ENCODE results near the gene ORM2.

ORM2 gene

GRCh38 chr9:114349713-114350480, 20.2 kb downstream of the ORM2 start:
- H4K91ac ChIP-seq (ENCODE audit: low read length), result peak overlapping the region; percentile 74
- H2BK5ac ChIP-seq (ENCODE audit: low read depth, low read length, poor library complexity, severe bottlenecking), result no peak overlapping the region
- no peak overlapping the region for H3K4me2 ChIP-seq (ENCODE audit: low read length, poor library complexity, severe bottlenecking)
- H3K4ac ChIP-seq (ENCODE audit: low read depth in 1 of 2, low read length in 2 of 2), result no peak overlapping the region
- H2AK5ac ChIP-seq (ENCODE audit: low read length, severe bottlenecking), result peak overlapping the region; percentile 78
- no peaks in the 10 kb centered on the region for H3K27me3 ChIP-seq (ENCODE audit: control insufficient read depth in 1 of 2, insufficient read depth in 1 of 2, low read length in 2 of 2)
- H2AFZ ChIP-seq (ENCODE audit: low read depth, low read length), result no peak overlapping the region
- H3K79me1 ChIP-seq (replicated peaks; ENCODE audit: low read length, poor library complexity, severe bottlenecking), result peaks cover 1% of the 10 kb centered on the region
- H3K14ac ChIP-seq (ENCODE audit: low read length in 2 of 2), result no peak overlapping the region
- no peak for DNase-seq
- H2BK15ac ChIP-seq (ENCODE audit: low read depth, poor library complexity, severe bottlenecking), result no peak overlapping the region
- no peak overlapping the region for H3K4me3 ChIP-seq (ENCODE audit: insufficient read depth in 1 of 2, low read depth in 1 of 2, low read length in 2 of 2)
- no peak overlapping the region for H3K18ac ChIP-seq (ENCODE audit: low read depth in 1 of 2, low read length in 2 of 2)
- peak overlapping the region; percentile 29 to 38 for H2BK12ac ChIP-seq (ENCODE audit: low read length in 2 of 2)
- WGBS, result 96% methylated on average over 10 of the region's 10 CpGs
- H3K23ac ChIP-seq (ENCODE audit: low read length in 2 of 2), result no peak overlapping the region
- H3K27ac ChIP-seq (ENCODE audit: low read length, poor library complexity, severe bottlenecking), result peak overlapping the region; percentile 91
- no peak overlapping the region for H3K9ac ChIP-seq (ENCODE audit: low read length)
- H4K8ac ChIP-seq (ENCODE audit: low read length), result no peak overlapping the region
- H3K9me3 ChIP-seq (ENCODE audit: control insufficient read depth, low read length), result no peaks in the 10 kb centered on the region
- no peak overlapping the region for H2BK120ac ChIP-seq (ENCODE audit: low read depth, low read length)
- peaks cover 43 to 66% of the 10 kb centered on the region in 2 experiments for H3K36me3 ChIP-seq (ENCODE audit: control insufficient read depth in 1 of 2, insufficient read depth in 2 of 2, low read depth in 1 of 2, low read length in 2 of 2)
- H3K4me1 ChIP-seq (ENCODE audit: control insufficient read depth, insufficient read depth, low read depth, low read length), result peaks cover 20% of the 10 kb centered on the region

DNA sequence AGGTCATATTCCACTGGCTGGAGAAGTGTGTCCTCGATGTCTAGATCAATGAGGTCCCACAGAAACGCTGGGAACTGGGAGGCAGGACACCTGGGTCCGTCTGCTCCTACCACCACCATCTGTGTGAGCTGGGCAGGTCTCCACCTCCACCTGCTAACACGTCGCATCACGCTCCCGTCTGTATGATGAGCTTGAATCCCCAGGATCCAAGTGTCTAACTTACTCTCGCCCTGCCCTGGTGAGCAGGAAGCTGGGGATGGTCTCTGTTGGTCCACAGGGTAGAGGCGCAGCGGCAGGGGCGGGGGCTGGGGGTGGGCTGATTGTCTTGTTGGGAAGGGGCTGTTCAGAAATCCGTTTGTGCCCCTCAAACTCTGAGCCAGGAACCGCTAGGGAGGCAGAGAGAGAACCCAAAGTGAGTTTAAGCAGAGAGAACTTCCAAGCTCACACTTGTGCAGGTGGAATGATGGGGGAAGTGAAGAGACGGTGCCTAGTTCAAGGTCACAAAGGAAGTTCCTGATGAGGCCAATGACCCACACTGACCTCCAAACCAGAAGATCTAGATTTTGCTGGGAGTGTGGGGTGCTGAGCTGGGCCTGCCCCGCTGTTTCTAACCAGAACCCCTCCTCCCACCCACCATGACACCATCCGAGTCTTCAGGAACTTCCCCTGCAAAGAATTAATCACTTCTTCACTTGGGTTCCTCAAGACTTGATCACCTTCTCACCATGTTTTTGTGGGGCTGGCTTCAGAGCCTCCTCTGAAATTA, 21.1 kb downstream of the ORM2 start:
- Histone ChIP-seq H2BK120ac (ENCODE audit: low read depth, low read length) (no peak overlapping the region), H2BK5ac (ENCODE audit: low read depth, low read length, poor library complexity, severe bottlenecking) (no peak overlapping the region), H3K79me1 (replicated peaks; ENCODE audit: low read length, poor library complexity, severe bottlenecking) (no peaks in the 10 kb centered on the region), H3K4me3 (ENCODE audit: insufficient read depth in 1 of 2, low read depth in 1 of 2, low read length in 2 of 2) (no peak overlapping the region), H3K23ac (ENCODE audit: low read length in 2 of 2) (no peak overlapping the region), H3K14ac (ENCODE audit: low read length in 2 of 2) (no peak overlapping the region), H4K8ac (ENCODE audit: low read length) (no peak overlapping the region), H2BK15ac (ENCODE audit: low read depth, poor library complexity, severe bottlenecking) (no peak overlapping the region), H3K18ac (ENCODE audit: low read depth in 1 of 2, low read length in 2 of 2) (no peak overlapping the region), H3K27ac (ENCODE audit: low read length, poor library complexity, severe bottlenecking) (no peak overlapping the region), H3K27me3 (ENCODE audit: control insufficient read depth in 1 of 2, insufficient read depth in 1 of 2, low read length in 2 of 2) (no peaks in the 10 kb centered on the region), H4K91ac (ENCODE audit: low read length) (no peak overlapping the region), H2BK12ac (ENCODE audit: low read length in 2 of 2) (peak overlapping the region in 1 of 2 experiments; percentile 49), H3K4me1 (ENCODE audit: control insufficient read depth, insufficient read depth, low read depth, low read length) (peaks cover 20% of the 10 kb centered on the region), H2AK5ac (ENCODE audit: low read length, severe bottlenecking) (no peak overlapping the region), H3K9me3 (ENCODE audit: control insufficient read depth, low read length) (no peaks in the 10 kb centered on the region), H3K9ac (ENCODE audit: low read length) (no peak overlapping the region), H3K4me2 (ENCODE audit: low read length, poor library complexity, severe bottlenecking) (no peak overlapping the region), H2AFZ (ENCODE audit: low read depth, low read length) (no peak overlapping the region), H3K36me3 (ENCODE audit: control insufficient read depth in 1 of 2, insufficient read depth in 2 of 2, low read depth in 1 of 2, low read length in 2 of 2) (peaks cover 40 to 65% of the 10 kb centered on the region in 2 experiments), H3K4ac (ENCODE audit: low read depth in 1 of 2, low read length in 2 of 2) (no peak overlapping the region)
- WGBS, result 96% methylated on average over 13 of the region's 16 CpGs
- DNase-seq, result no peak

DNA sequence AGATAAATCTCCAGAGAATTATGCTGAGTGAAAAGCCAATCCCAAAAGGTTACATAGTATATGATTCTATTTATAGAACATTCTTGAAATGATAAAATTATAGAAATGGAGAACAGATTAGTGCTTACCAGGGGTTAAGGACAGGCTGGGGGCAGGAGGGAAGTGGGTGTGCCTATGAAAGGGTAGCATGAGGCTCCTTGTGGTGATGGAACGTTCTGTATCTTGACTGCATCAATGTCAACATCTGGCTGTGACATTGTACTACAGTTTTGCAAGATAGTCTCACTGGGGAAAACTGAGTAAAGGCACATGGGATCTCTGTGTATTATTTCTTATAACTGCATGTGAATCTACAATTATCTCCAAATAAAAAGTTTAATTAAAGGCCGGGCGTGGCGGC, 22.3 kb downstream of the ORM2 start:
- no peaks in the 10 kb centered on the region for H3K79me1 ChIP-seq (replicated peaks; ENCODE audit: low read length, poor library complexity, severe bottlenecking)

DNA sequence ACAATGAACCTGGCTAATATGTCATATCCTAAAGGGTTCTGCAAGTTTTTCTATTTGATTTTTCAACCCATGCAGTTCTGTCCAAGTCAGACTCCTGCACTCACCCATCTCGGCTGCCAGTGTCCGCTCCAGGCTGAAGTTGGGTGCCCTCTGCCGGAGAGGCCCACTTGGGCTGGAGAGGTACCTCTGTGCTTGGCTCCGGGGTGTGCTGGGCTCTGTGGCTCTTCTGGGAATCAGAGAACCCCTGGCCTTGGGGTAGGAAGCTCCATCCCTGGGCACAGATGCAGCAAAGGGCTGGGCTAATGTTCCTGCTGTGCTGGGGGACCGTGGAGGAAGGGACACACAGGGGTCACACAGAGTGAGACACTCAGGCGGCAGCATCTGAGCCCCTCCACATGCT, 26.2 kb downstream of the ORM2 start:
- Histone ChIP-seq H3K4me1 (ENCODE audit: control insufficient read depth, insufficient read depth, low read depth, low read length) (peaks cover 2% of the 10 kb centered on the region), H3K4ac (ENCODE audit: low read depth in 1 of 2, low read length in 2 of 2) (no peak overlapping the region), H3K14ac (ENCODE audit: low read length in 2 of 2) (no peak overlapping the region), H3K79me1 (replicated peaks; ENCODE audit: low read length, poor library complexity, severe bottlenecking) (no peaks in the 10 kb centered on the region), H4K91ac (ENCODE audit: low read length) (no peak overlapping the region), H2BK120ac (ENCODE audit: low read depth, low read length) (no peak overlapping the region), H2BK12ac (ENCODE audit: low read length in 2 of 2) (no peak overlapping the region), H3K4me3 (ENCODE audit: insufficient read depth in 1 of 2, low read depth in 1 of 2, low read length in 2 of 2) (no peak overlapping the region), H3K36me3 (ENCODE audit: control insufficient read depth in 1 of 2, insufficient read depth in 2 of 2, low read depth in 1 of 2, low read length in 2 of 2) (peaks cover 55 to 74% of the 10 kb centered on the region in 2 experiments), H3K27me3 (ENCODE audit: control insufficient read depth in 1 of 2, insufficient read depth in 1 of 2, low read length in 2 of 2) (no peaks in the 10 kb centered on the region), H2AK5ac (ENCODE audit: low read length, severe bottlenecking) (no peak overlapping the region), H2AFZ (ENCODE audit: low read depth, low read length) (no peak overlapping the region), H2BK5ac (ENCODE audit: low read depth, low read length, poor library complexity, severe bottlenecking) (no peak overlapping the region), H3K27ac (ENCODE audit: low read length, poor library complexity, severe bottlenecking) (no peak overlapping the region), H4K8ac (ENCODE audit: low read length) (no peak overlapping the region), H3K9ac (ENCODE audit: low read length) (no peak overlapping the region), H3K4me2 (ENCODE audit: low read length, poor library complexity, severe bottlenecking) (no peak overlapping the region), H3K18ac (ENCODE audit: low read depth in 1 of 2, low read length in 2 of 2) (no peak overlapping the region), H3K23ac (ENCODE audit: low read length in 2 of 2) (no peak overlapping the region), H2BK15ac (ENCODE audit: low read depth, poor library complexity, severe bottlenecking) (no peak overlapping the region), H3K9me3 (ENCODE audit: control insufficient read depth, low read length) (no peaks in the 10 kb centered on the region)
- 96% methylated on average over 6 of the region's 6 CpGs for WGBS
- no peak for DNase-seq

More for the DNA sequence above, 22.3 kb downstream of the ORM2 start:
- no peak overlapping the region for H4K91ac ChIP-seq (ENCODE audit: low read length)
- no peak overlapping the region for H3K18ac ChIP-seq (ENCODE audit: low read depth in 1 of 2, low read length in 2 of 2)
- H3K27me3 ChIP-seq (ENCODE audit: control insufficient read depth in 1 of 2, insufficient read depth in 1 of 2, low read length in 2 of 2), result no peaks in the 10 kb centered on the region
- DNase-seq, result no peak
- H3K23ac ChIP-seq (ENCODE audit: low read length in 2 of 2), result no peak overlapping the region
- H2BK120ac ChIP-seq (ENCODE audit: low read depth, low read length), result no peak overlapping the region
- H2BK12ac ChIP-seq (ENCODE audit: low read length in 2 of 2), result no peak overlapping the region
- no peak overlapping the region for H2AK5ac ChIP-seq (ENCODE audit: low read length, severe bottlenecking)
- H2AFZ ChIP-seq (ENCODE audit: low read depth, low read length), result no peak overlapping the region
- peaks cover 42 to 65% of the 10 kb centered on the region in 2 experiments for H3K36me3 ChIP-seq (ENCODE audit: control insufficient read depth in 1 of 2, insufficient read depth in 2 of 2, low read depth in 1 of 2, low read length in 2 of 2)
- no peak overlapping the region for H3K4me2 ChIP-seq (ENCODE audit: low read length, poor library complexity, severe bottlenecking)
- no peak overlapping the region for H3K9ac ChIP-seq (ENCODE audit: low read length)
- WGBS, result 86% methylated on average over 4 of the region's 4 CpGs
- no peak overlapping the region for H3K4ac ChIP-seq (ENCODE audit: low read depth in 1 of 2, low read length in 2 of 2)
- no peak overlapping the region for H3K4me3 ChIP-seq (ENCODE audit: insufficient read depth in 1 of 2, low read depth in 1 of 2, low read length in 2 of 2)
- H3K4me1 ChIP-seq (ENCODE audit: control insufficient read depth, insufficient read depth, low read depth, low read length), result peaks cover 20% of the 10 kb centered on the region
- no peaks in the 10 kb centered on the region for H3K9me3 ChIP-seq (ENCODE audit: control insufficient read depth, low read length)
- no peak overlapping the region for H3K14ac ChIP-seq (ENCODE audit: low read length in 2 of 2)
- H2BK15ac ChIP-seq (ENCODE audit: low read depth, poor library complexity, severe bottlenecking), result no peak overlapping the region
- H2BK5ac ChIP-seq (ENCODE audit: low read depth, low read length, poor library complexity, severe bottlenecking), result no peak overlapping the region
- H4K8ac ChIP-seq (ENCODE audit: low read length), result no peak overlapping the region
- no peak overlapping the region for H3K27ac ChIP-seq (ENCODE audit: low read length, poor library complexity, severe bottlenecking)
